Measurements from ENCODE around the gene PLIN4. TPM values are rescaled to one million over a fixed set of nuclear protein-coding genes. Genes with fewer than 3 reads are reported as not detected.

Gene PLIN4
- total and polyA plus RNA-seq, 8 donors = 2.2 to 138 (median 12.3) TPM

GRCh38 chr19:4497770-4498389 is 20.4 kb downstream of the PLIN4 start:
- peaks cover 4 to 26% (median 12%) of the 10 kb centered on the region in 3 donors for H3K36me3 ChIP-seq
- intact Hi-C loops (cut with DNase I) = no loop called here
- ATAC-seq = no peak
- 92 to 93% methylated on average over 25 of the region's 25 CpGs for WGBS, 2 donors
- no peak for TF ChIP-seq CTCF (IDR thresholded peaks at IDR 0.05)
- no peaks in the 10 kb centered on the region for H3K9me3 ChIP-seq
- FAIRE-seq = no peak
- DNase-seq = peak in 3 of 6 donors; percentile 23 to 69 (median 50)
- H3K27ac ChIP-seq = no peak overlapping the region
- no peaks in the 10 kb centered on the region for H3K27me3 ChIP-seq
- no peak overlapping the region for H3K4me3 ChIP-seq
- no peaks in the 10 kb centered on the region for H3K4me1 ChIP-seq

- ATAC-seq (no peak), FAIRE-seq (no peak)
- H3K36me3 ChIP-seq = peaks cover 4 to 33% (median 16%) of the 10 kb centered on the region in 3 donors
Measured at GRCh38 chr19:4496304-4496703, 22.0 kb downstream of the PLIN4 start.

GRCh38 chr19:4495471-4495870 is 22.8 kb downstream of the PLIN4 start:
- Histone ChIP-seq H3K36me3 (peaks cover 4 to 33% (median 16%) of the 10 kb centered on the region in 3 donors), H3K4me1 (no peaks in the 10 kb centered on the region), H3K27ac (no peak overlapping the region), H3K9me3 (no peaks in the 10 kb centered on the region), H3K27me3 (no peaks in the 10 kb centered on the region), H3K4me3 (no peak overlapping the region)
- ATAC-seq (peak in 2 of 4 donors; percentile 38 to 50), DNase-seq (peak in 4 of 6 donors; percentile 12 to 66 (median 39)), FAIRE-seq (no peak)
- TF ChIP-seq CTCF (IDR thresholded peaks at IDR 0.05) = no peak
- WGBS, 2 donors = 81 to 88% methylated on average over 12 of the region's 12 CpGs
- intact Hi-C loops (cut with DNase I) = no loop called here

More at GRCh38 chr19:4496304-4496703, 22.0 kb downstream of the PLIN4 start:
- DNase-seq = peak in 3 of 6 donors; percentile 7 to 54 (median 44)
- WGBS, 2 donors = 87 to 88% methylated on average over 17 to 18 of the region's 18 CpGs
- Histone ChIP-seq H3K9me3 (no peaks in the 10 kb centered on the region), H3K27me3 (no peaks in the 10 kb centered on the region), H3K4me1 (no peaks in the 10 kb centered on the region), H3K4me3 (no peak overlapping the region), H3K27ac (no peak overlapping the region)
- intact Hi-C loops (cut with DNase I) = no loop called here
- no peak for TF ChIP-seq CTCF (IDR thresholded peaks at IDR 0.05)

- no peak overlapping the region for H3K27ac ChIP-seq
- H3K4me1 ChIP-seq = no peaks in the 10 kb centered on the region
- 96% methylated on average over 8 of the region's 8 CpGs for WGBS, 2 donors
- intact Hi-C loops (cut with DNase I) = no loop called here
- H3K9me3 ChIP-seq = no peaks in the 10 kb centered on the region
- TF ChIP-seq CTCF (IDR thresholded peaks at IDR 0.05) = no peak
- H3K27me3 ChIP-seq = no peaks in the 10 kb centered on the region
- FAIRE-seq (no peak), ATAC-seq (no peak), DNase-seq (no peak)
- H3K36me3 ChIP-seq = peaks cover 4 to 33% (median 16%) of the 10 kb centered on the region in 3 donors
- no peak overlapping the region for H3K4me3 ChIP-seq
Measured at GRCh38 chr19:4494691-4495064, 23.6 kb downstream of the PLIN4 start.
